SK-N-SH (cell line): ENCODE results near the gene PEDS1. TPM values are rescaled to one million over a fixed set of nuclear protein-coding genes. Genes with fewer than 3 reads are reported as not detected.

ENCODE experiments used
- CTCF ChIA-PET: fragments of 300-600, 350-600 bp; formaldehyde crosslinking; extraction: SDS; loops from one replicate; lab custom pipeline; 2021; lab: Yijun Ruan, JAX
- POLR2A ChIA-PET: fragments of 350-600 bp; sonication (Branson Sonifier 250); formaldehyde crosslinking; extraction: SDS; loops from one replicate; lab custom pipeline; 2020; ENCODE audit warnings: antibody characterized with exemption, inconsistent platforms; lab: Yijun Ruan, JAX
- DNase-seq: peaks from one replicate; pipeline ENCODE4 v3.0.0; 2012
- H2AFZ ChIP-seq: fragments of 200-600 bp; sonication (generic); 2 replicates; pipeline ENCODE4 v1.8.1; 2016; ENCODE audit warnings: antibody characterized with exemption, mild to moderate bottlenecking, low read depth
- H3F3A ChIP-seq: fragments of 200-600 bp; sonication (generic); replicated peaks from 2 replicates; pipeline ENCODE3; 2016; ENCODE audit warnings: antibody characterized with exemption, mild to moderate bottlenecking; ENCODE audit not compliant: insufficient read depth
- H3K27ac ChIP-seq, 2 experiments: fragments of 200-500 bp in 1 of 2; fragments of 200-600 bp in 1 of 2; sonication (Bioruptor generic) in 1 of 2; sonication (generic), shearing (Covaris generic) in 1 of 2; 2 replicates each; pipeline versions ENCODE4 v1.5.1 to v1.6.1; 2014 to 2016; ENCODE audit warnings: low read depth in 2 of 2, inconsistent platforms in 1 of 2, low read length in 1 of 2, mild to moderate bottlenecking in 1 of 2, mixed read lengths in 1 of 2
- H3K27me3 ChIP-seq: fragments of 200-600 bp; sonication (generic), shearing (Covaris generic); 2 replicates; pipeline ENCODE4 v1.6.1; 2016; ENCODE audit warnings: mixed run types; ENCODE audit not compliant: insufficient read depth
- H3K36me3 ChIP-seq, 2 experiments: fragments of 200-500 bp in 1 of 2; fragments of 200-600 bp in 1 of 2; sonication (Bioruptor generic) in 1 of 2; sonication (generic) in 1 of 2; replicated peaks in 1 of 2; 2 replicates each; pipeline versions ENCODE3 to v1.5.1; 2014 to 2016; ENCODE audit warnings: low read length in 1 of 2, mild to moderate bottlenecking in 1 of 2; ENCODE audit not compliant: insufficient read depth in 2 of 2, control insufficient read depth in 1 of 2
- H3K4me1 ChIP-seq, 2 experiments: fragments of 200-500 bp in 1 of 2; fragments of 200-600 bp in 1 of 2; sonication (Bioruptor generic) in 1 of 2; sonication (generic), shearing (Covaris generic) in 1 of 2; 2 replicates each; pipeline versions ENCODE4 v1.5.1 to v1.6.1; 2014 to 2016; ENCODE audit warnings: low read depth in 1 of 2, low read length in 1 of 2, mixed run types in 1 of 2; ENCODE audit not compliant: insufficient read depth in 2 of 2, control insufficient read depth in 1 of 2
- H3K4me2 ChIP-seq: fragments of 200-600 bp; sonication (generic), shearing (Covaris generic); 2 replicates; pipeline ENCODE4 v1.6.1; 2017; ENCODE audit warnings: mixed run types
- H3K4me3 ChIP-seq, 2 experiments: fragments of 200-500 bp in 1 of 2; fragments of 200-600 bp in 1 of 2; sonication (Bioruptor generic) in 1 of 2; sonication (generic), shearing (Covaris generic) in 1 of 2; 2 replicates each; pipeline versions ENCODE4 v1.5.1 to v1.8.1; 2014 to 2016; ENCODE audit warnings: low read depth in 2 of 2, inconsistent platforms in 1 of 2, low read length in 1 of 2, mild to moderate bottlenecking in 1 of 2, mixed read lengths in 1 of 2, moderate library complexity in 1 of 2
- H3K79me2 ChIP-seq: fragments of 200-600 bp; sonication (generic); 2 replicates; pipeline ENCODE4 v1.8.1; 2017; ENCODE audit warnings: mild to moderate bottlenecking; ENCODE audit not compliant: insufficient read depth
- H3K9ac ChIP-seq: fragments of 200-600 bp; sonication (generic); 2 replicates; pipeline ENCODE4 v1.6.1; 2017; ENCODE audit warnings: mixed run types
- H3K9me2 ChIP-seq: fragments of 200-600 bp; sonication (generic); 2 replicates; pipeline ENCODE4 v1.6.1; 2017; ENCODE audit warnings: mixed run types
- H3K9me3 ChIP-seq: fragments of 200-600 bp; sonication (generic); 2 replicates; pipeline ENCODE4 v1.6.1; 2017; ENCODE audit warnings: mixed run types, mild to moderate bottlenecking, moderate library complexity
- H4K20me1 ChIP-seq: fragments of 200-600 bp; sonication (generic); 2 replicates; pipeline ENCODE4 v1.6.1; 2017; ENCODE audit warnings: mild to moderate bottlenecking, mixed run types; ENCODE audit not compliant: insufficient read depth
- CHD2 ChIP-seq: fragments of 150-350 bp; IDR thresholded peaks from 2 replicates; pipeline ENCODE4 v1.6.1; 2018; ENCODE audit warnings: low read length; ENCODE audit not compliant: partially characterized antibody
- ELF1 ChIP-seq: IDR thresholded peaks from 2 replicates; pipeline ENCODE4 v1.4.0; 2012
- FOSL2 ChIP-seq: IDR thresholded peaks from 2 replicates; pipeline ENCODE4 v1.4.0; 2012; ENCODE audit warnings: low read depth, mild to moderate bottlenecking, moderate library complexity, borderline replicate concordance
- FOXM1 ChIP-seq: IDR thresholded peaks from 2 replicates; pipeline ENCODE4 v1.4.0; 2012; ENCODE audit warnings: low read depth, mild to moderate bottlenecking
- GABPA ChIP-seq: IDR thresholded peaks from 2 replicates; pipeline ENCODE4 v1.4.0; 2012; ENCODE audit warnings: low read depth, mild to moderate bottlenecking
- GATA2 ChIP-seq: sonication (generic); formaldehyde crosslinking; IDR thresholded peaks from 2 replicates; pipeline ENCODE4 v1.5.0; 2020; ENCODE audit warnings: mild to moderate bottlenecking, missing genetic modification reagents
- IRF3 ChIP-seq: fragments of 150-350 bp; IDR thresholded peaks from 2 replicates; pipeline ENCODE4 v1.6.1; 2016; ENCODE audit warnings: mild to moderate bottlenecking, low read depth, low read length
- JUND ChIP-seq: IDR thresholded peaks from 2 replicates; pipeline ENCODE4 v1.4.0; 2012
- MEF2A ChIP-seq: IDR thresholded peaks from 2 replicates; pipeline ENCODE4 v1.4.0; 2012; ENCODE audit warnings: low read depth, borderline replicate concordance
- NFIC ChIP-seq: IDR thresholded peaks from 2 replicates; pipeline ENCODE4 v1.4.0; 2012; ENCODE audit warnings: borderline replicate concordance
- POLR2AphosphoS5 ChIP-seq: IDR thresholded peaks from 2 replicates; pipeline ENCODE4 v1.6.1; 2012; ENCODE audit warnings: low read depth, low read length
- RAD21 ChIP-seq: IDR thresholded peaks from 2 replicates; pipeline ENCODE4 v1.6.1; 2012; ENCODE audit warnings: mild to moderate bottlenecking, low read length
- RCOR1 ChIP-seq: fragments of 150-350 bp; IDR thresholded peaks from 2 replicates; pipeline ENCODE4 v1.6.1; 2017; ENCODE audit warnings: antibody characterized with exemption, low read length
- RXRA ChIP-seq: IDR thresholded peaks from 2 replicates; pipeline ENCODE4 v1.4.0; 2012; ENCODE audit warnings: low read depth, mild to moderate bottlenecking, borderline replicate concordance
- SMC3 ChIP-seq: IDR thresholded peaks from 2 replicates; pipeline ENCODE4 v1.6.1; 2012; ENCODE audit warnings: low read depth, low read length, improper control_type of control experiment
- TEAD4 ChIP-seq: IDR thresholded peaks from 2 replicates; pipeline ENCODE4 v1.4.0; 2012; ENCODE audit warnings: mild to moderate bottlenecking, borderline replicate concordance; ENCODE audit not compliant: insufficient read depth
- YY1 ChIP-seq: IDR thresholded peaks from 2 replicates; pipeline ENCODE4 v1.4.0; 2012; ENCODE audit warnings: low read depth, mild to moderate bottlenecking
- WGBS: methylation state at CpG from one replicate; pipeline ENCODE4 v1.1.6; 2017; ENCODE audit warnings: low lambda C conversion rate; 5-methylcytosine and 5-hydroxymethylcytosine counted together
- polyA plus RNA-seq, 3 experiments: library from polyadenylated mRNA; depleted of rRNA; stranded (reverse); fragments of >200 nt; gene quantifications; 2 replicates each; pipeline ENCODE4 v1.2.3, GENCODE V29; 2012
- TF ChIP-seq, protein P1 (sequence below): fragments of 200-600 bp; sonication (generic); IDR thresholded peaks from 2 replicates; pipeline ENCODE4 v1.6.1; 2017; ENCODE audit warnings: antibody characterized with exemption, mild to moderate bottlenecking, moderate library complexity
- TF ChIP-seq, protein P2 (sequence below): IDR thresholded peaks from 2 replicates; pipeline ENCODE4 v1.6.1; 2012; ENCODE audit warnings: mild to moderate bottlenecking, low read depth, low read length, moderate library complexity
- TF ChIP-seq, protein P3 (sequence below): IDR thresholded peaks from 2 replicates; pipeline ENCODE4; 2012
- TF ChIP-seq, protein P4 (sequence below): IDR thresholded peaks from 2 replicates; pipeline ENCODE4 v1.4.0; 2012; ENCODE audit warnings: low read depth, borderline replicate concordance

PEDS1 gene
- polyA plus RNA-seq, 1 of the 3 experiments (the other 2 are of a cell fraction), result 18.3 TPM

DNA sequence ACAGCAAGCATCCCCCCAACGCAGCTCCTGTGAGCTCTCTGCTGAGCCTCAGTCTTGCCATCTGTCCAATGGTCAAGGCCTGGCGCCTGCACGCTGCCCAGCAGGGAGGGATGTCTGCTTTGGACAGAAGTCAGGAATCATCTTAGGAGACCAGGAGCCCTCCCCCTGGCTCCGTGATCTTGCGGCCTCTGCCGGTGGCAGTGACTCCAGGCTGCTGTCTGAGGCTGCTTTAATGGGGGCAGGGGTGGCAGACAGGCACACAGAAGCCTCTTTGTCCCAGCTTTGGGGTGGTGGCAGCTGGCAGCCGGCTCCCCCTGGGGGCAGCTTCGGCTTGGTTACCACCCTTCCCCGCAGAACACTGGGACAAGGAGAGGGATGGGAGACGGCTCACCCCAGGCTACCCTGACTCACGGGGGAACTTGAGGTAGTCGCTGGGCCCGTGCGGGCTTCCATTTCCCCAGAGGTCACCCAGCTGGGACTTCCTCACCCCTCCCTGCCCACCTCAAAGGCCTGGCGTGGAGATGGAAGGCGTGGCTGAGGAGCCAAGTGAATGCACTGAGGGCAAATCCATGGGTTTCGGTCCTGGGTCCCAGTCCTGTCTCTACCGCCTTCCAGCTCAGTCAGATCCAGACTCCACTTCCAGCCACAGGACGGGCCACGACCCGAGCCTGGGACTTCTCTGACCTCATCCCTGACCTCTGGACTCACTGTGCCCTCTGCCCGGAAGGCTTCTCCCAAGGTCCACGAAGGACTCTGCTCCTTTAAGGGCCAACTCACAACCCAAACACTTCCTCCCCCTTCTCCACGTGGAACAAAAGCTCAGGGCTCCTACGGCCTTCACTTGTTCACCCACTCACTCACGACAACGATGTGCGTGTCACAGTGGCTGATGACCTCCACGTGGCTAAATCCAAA, 14.8 kb downstream of the PEDS1 start (continued):
- TF ChIP-seq IRF3 (no peak), GATA2 (CRISPR knock-in tag) (no peak), FOSL2 (no peak), YY1 (no peak), JUND (no peak), NFIC (no peak)

DNA sequence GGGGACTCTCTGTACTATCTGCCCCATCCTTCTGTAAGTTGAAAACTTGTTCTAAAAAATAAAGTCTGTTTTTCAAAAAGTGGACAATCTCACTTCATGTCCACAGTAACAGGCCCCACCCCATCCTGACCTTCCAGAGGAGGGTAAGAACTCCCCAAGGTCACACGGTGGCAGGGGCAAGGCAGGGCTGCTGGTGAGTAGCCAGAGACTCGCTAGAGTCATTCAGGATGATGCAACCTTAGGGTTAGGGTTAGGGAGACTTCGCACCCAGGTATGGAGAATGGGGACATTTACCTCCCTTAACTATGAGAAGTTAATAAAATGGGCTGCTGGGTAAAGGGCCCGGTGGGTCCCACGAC, 15.4 kb downstream of the PEDS1 start:
- Histone ChIP-seq H3K4me1 (peaks cover 0 to 14% of the 10 kb centered on the region in 2 experiments; a peak in 2 of 4 replicates), H3K9me2 (no peaks in the 10 kb centered on the region), H2AFZ (no peak overlapping the region), H3K79me2 (peaks cover 41% of the 10 kb centered on the region; the same call in 1 of the 2 replicates), H3F3A (no peaks in the 10 kb centered on the region), H3K27ac (no peak overlapping the region), H3K27me3 (no peaks in the 10 kb centered on the region), H3K9me3 (no peaks in the 10 kb centered on the region), H3K4me3 (no peak overlapping the region), H4K20me1 (no peaks in the 10 kb centered on the region), H3K4me2 (no peak overlapping the region), H3K9ac (no peak overlapping the region), H3K36me3 (peaks cover 10% of the 10 kb centered on the region in 2 experiments)
- no peak for DNase-seq
- 87% methylated on average over 5 of the region's 5 CpGs for WGBS
- ChIA-PET CTCF (interaction anchor here (0.6 to 4.9 kb wide), 8 partner anchors 11 to 671 kb away, joined by 3 to 36 read pairs (median 5); no protein-coding TSS in a partner anchor), POLR2A (no interaction called here)
- TF ChIP-seq FOSL2 (no peak), SMC3 (no peak), TEAD4 (no peak), GATA2 (CRISPR knock-in tag) (no peak), RAD21 (no peak), ELF1 (no peak), RCOR1 (no peak), GABPA (no peak), POLR2AphosphoS5 (no peak), NFIC (no peak), MEF2A (no peak), RXRA (no peak), YY1 (no peak), CHD2 (no peak), FOXM1 (no peak)
- TF ChIP-seq, protein P1, sequence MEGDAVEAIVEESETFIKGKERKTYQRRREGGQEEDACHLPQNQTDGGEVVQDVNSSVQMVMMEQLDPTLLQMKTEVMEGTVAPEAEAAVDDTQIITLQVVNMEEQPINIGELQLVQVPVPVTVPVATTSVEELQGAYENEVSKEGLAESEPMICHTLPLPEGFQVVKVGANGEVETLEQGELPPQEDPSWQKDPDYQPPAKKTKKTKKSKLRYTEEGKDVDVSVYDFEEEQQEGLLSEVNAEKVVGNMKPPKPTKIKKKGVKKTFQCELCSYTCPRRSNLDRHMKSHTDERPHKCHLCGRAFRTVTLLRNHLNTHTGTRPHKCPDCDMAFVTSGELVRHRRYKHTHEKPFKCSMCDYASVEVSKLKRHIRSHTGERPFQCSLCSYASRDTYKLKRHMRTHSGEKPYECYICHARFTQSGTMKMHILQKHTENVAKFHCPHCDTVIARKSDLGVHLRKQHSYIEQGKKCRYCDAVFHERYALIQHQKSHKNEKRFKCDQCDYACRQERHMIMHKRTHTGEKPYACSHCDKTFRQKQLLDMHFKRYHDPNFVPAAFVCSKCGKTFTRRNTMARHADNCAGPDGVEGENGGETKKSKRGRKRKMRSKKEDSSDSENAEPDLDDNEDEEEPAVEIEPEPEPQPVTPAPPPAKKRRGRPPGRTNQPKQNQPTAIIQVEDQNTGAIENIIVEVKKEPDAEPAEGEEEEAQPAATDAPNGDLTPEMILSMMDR, result no peak
- TF ChIP-seq, protein P2, sequence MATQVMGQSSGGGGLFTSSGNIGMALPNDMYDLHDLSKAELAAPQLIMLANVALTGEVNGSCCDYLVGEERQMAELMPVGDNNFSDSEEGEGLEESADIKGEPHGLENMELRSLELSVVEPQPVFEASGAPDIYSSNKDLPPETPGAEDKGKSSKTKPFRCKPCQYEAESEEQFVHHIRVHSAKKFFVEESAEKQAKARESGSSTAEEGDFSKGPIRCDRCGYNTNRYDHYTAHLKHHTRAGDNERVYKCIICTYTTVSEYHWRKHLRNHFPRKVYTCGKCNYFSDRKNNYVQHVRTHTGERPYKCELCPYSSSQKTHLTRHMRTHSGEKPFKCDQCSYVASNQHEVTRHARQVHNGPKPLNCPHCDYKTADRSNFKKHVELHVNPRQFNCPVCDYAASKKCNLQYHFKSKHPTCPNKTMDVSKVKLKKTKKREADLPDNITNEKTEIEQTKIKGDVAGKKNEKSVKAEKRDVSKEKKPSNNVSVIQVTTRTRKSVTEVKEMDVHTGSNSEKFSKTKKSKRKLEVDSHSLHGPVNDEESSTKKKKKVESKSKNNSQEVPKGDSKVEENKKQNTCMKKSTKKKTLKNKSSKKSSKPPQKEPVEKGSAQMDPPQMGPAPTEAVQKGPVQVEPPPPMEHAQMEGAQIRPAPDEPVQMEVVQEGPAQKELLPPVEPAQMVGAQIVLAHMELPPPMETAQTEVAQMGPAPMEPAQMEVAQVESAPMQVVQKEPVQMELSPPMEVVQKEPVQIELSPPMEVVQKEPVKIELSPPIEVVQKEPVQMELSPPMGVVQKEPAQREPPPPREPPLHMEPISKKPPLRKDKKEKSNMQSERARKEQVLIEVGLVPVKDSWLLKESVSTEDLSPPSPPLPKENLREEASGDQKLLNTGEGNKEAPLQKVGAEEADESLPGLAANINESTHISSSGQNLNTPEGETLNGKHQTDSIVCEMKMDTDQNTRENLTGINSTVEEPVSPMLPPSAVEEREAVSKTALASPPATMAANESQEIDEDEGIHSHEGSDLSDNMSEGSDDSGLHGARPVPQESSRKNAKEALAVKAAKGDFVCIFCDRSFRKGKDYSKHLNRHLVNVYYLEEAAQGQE, result no peak
- TF ChIP-seq, protein P3, sequence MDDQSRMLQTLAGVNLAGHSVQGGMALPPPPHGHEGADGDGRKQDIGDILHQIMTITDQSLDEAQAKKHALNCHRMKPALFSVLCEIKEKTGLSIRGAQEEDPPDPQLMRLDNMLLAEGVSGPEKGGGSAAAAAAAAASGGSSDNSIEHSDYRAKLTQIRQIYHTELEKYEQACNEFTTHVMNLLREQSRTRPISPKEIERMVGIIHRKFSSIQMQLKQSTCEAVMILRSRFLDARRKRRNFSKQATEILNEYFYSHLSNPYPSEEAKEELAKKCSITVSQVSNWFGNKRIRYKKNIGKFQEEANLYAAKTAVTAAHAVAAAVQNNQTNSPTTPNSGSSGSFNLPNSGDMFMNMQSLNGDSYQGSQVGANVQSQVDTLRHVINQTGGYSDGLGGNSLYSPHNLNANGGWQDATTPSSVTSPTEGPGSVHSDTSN, result no peak
- TF ChIP-seq, protein P4, sequence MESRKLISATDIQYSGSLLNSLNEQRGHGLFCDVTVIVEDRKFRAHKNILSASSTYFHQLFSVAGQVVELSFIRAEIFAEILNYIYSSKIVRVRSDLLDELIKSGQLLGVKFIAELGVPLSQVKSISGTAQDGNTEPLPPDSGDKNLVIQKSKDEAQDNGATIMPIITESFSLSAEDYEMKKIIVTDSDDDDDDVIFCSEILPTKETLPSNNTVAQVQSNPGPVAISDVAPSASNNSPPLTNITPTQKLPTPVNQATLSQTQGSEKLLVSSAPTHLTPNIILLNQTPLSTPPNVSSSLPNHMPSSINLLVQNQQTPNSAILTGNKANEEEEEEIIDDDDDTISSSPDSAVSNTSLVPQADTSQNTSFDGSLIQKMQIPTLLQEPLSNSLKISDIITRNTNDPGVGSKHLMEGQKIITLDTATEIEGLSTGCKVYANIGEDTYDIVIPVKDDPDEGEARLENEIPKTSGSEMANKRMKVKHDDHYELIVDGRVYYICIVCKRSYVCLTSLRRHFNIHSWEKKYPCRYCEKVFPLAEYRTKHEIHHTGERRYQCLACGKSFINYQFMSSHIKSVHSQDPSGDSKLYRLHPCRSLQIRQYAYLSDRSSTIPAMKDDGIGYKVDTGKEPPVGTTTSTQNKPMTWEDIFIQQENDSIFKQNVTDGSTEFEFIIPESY, result no peak
